ENCODE measurements around the gene VPS39.

- TF ChIP-seq CTCF (IDR thresholded peaks at IDR 0.05) (no peak), POLR2A (IDR thresholded peaks at IDR 0.05) (no peak)
These were observed 6.5 kb upstream of the VPS39 start for GRCh38 chr15:42214600-42214999.
